GM18511 (cell line): ENCODE measurements around the gene PIK3C2G.

Source experiments
- ATAC-seq: cut with Tn5 transposase; IDR thresholded peaks from one replicate; pipeline ENCODE4 v1.9.1; 2021; ENCODE audit warnings: mild to moderate bottlenecking, moderate library complexity; ENCODE audit not compliant: unreplicated experiment

PIK3C2G gene

GRCh38 chr12:18551106-18551505 is 289.8 kb downstream of the PIK3C2G start:
- no peak for ATAC-seq

DNA sequence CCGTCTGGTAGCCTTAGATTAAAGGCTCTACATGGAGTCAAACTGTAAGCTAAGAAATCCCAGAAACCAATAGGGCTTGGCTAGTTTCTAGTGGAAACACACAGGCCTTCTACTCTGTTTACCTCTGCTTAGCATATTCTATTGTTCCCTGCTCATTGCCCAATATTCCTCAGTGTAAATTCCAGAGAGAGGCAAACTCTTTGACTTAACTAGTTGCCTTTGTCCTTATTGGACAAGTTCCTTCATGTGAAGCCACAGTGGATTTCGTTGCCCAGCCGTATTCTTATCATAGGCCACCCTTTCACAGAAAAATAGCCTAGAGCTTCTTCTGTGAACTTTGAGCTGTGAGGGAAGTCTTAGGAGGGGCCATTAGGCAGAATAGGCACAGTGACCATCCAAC is 290.4 kb downstream of the PIK3C2G start:
- no peak for ATAC-seq

GRCh38 chr12:18552829-18553228 is 291.5 kb downstream of the PIK3C2G start:
- ATAC-seq, result no peak

DNA sequence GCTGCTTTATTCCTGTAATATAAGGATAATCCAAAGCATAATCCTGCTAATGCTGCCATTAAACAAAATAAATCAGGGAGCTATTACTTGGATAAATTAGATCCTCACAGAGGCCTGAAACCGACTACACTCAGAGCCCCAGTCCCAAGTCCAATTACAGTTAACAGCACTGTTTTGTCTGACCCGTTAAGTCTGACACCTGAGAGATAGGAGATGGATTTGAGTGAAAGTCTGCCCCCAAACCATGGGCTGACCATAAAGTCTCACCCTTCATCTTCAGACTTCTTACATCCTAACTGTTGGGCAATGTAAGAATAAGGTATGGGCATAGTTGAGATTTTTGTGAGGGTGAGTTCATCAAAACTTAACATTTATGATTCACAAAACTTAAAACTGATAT is 294.8 kb downstream of the PIK3C2G start:
- ATAC-seq, result no peak

- ATAC-seq, result no peak
Observed at GRCh38 chr12:18559242-18559641, 297.9 kb downstream of the PIK3C2G start.

GRCh38 chr12:18562531-18562930 is 301.2 kb downstream of the PIK3C2G start:
- ATAC-seq, result no peak

DNA sequence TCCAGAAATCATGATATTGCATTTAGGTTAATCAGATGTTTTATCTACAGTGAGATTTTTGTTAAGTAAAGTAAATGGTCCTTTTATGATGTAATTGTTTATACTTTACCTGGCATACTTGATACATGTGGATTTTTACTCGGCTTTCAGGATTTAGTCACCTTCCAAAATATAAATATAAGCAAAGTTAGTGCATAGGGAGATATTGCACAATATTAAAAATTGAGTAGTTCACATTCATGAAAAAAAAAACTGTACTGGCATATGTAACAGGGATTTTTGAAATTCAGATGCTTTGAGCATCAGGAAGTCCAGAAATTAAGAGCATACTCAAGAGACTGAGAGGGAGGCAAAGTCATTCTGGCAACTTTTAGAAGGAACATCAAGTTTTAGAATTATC is 303.0 kb downstream of the PIK3C2G start:
- ATAC-seq, result no peak

- no peak for ATAC-seq
Observed at GRCh38 chr12:18567787-18568186, 306.5 kb downstream of the PIK3C2G start.

GRCh38 chr12:18570543-18570942 is 309.2 kb downstream of the PIK3C2G start:
- no peak for ATAC-seq

DNA sequence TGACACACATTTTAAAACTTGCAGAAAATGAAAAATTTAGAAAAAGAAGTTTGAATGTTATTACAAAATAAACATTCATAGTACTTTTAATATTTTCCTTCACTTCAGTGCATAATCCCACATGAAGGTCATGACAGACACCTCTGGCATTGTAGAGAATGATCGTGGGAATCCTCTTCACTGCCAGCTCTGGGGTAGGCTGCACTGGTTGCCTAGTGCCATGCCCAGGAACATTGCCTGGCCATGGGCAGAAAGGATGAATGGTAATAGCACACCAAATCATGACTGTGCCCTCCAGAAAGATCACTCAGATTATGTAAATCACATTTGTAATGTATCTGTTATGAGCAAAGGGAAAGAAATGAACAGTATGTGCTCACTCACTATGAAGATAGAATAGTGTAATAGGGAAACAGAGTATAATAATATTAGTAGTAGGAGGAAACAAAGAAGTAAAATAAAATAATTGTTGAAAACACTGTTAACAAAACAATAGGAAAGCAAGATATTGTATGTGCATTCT is 314.8 kb downstream of the PIK3C2G start:
- no peak for ATAC-seq

DNA sequence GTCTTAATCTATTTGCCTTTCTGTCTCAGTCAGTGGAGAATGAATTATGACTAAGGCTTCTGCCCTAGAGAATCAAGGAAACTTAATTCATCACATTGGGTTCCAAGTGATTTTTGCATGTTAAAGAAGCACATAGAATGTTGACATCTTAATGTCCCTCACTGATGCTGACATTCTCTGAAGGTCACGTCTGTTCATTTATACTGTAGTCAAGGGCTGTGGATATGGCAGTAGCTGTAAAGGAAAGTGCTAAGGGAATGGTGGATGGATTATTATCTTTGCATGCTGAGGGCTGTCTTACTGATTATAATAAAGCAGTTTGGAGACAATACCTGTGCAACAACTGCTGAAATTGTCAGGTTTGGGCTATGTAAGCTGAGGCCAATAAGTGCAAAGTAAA is 315.3 kb downstream of the PIK3C2G start:
- no peak for ATAC-seq

GRCh38 chr12:18578191-18578590 is 316.9 kb downstream of the PIK3C2G start:
- no peak for ATAC-seq

- no peak for ATAC-seq
Observed at GRCh38 chr12:18580291-18580690, 319.0 kb downstream of the PIK3C2G start.

GRCh38 chr12:18580706-18581105 is 319.4 kb downstream of the PIK3C2G start:
- ATAC-seq, result no peak

- ATAC-seq, result no peak
Observed at GRCh38 chr12:18581232-18581962, 320.1 kb downstream of the PIK3C2G start.

GRCh38 chr12:18583655-18584054 is 322.3 kb downstream of the PIK3C2G start:
- no peak for ATAC-seq

- no peak for ATAC-seq
Observed at GRCh38 chr12:18586581-18586980, 325.3 kb downstream of the PIK3C2G start.

- no peak for ATAC-seq
Observed at GRCh38 chr12:18589316-18589715, 328.0 kb downstream of the PIK3C2G start.

GRCh38 chr12:18591473-18591872 is 330.2 kb downstream of the PIK3C2G start:
- ATAC-seq, result no peak

DNA sequence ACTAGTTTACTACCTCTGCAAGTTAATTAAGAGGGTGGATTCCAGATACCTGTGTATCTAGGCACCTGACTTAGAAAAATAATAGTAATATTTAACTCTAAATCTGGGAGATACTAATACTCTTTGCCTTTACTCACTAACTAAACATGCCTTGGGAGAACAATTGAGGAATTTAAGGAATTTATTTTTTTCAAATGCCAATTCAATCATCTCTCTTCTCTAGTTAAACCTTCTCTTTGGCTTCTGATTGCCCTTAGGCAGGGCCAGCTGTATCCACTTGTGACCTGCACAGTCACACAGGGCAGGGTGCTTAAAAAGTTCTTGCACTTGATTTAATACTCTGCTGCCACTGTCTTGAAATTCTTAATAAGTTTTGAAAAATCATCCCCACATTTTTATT is 334.1 kb downstream of the PIK3C2G start:
- ATAC-seq, result no peak

DNA sequence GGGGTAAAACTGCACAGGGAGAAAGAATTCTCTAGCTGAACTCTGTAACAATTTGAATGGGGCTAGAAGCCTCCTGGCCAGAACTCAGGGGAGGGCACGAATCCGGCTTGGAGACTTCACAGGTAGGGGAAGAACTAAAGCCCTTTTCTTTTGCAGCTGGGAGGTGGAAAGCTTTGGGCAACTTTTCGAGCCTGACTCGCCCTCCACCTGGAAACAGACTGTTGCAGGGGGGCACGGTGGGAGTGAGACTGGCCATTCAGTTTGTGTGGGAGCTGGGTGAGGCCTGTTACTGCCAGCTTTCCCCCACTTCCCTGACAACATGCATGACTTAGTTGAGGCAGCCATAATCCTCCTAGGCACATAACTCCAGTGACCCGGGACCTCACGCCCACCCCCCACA is 340.6 kb downstream of the PIK3C2G start:
- ATAC-seq, result no peak

DNA sequence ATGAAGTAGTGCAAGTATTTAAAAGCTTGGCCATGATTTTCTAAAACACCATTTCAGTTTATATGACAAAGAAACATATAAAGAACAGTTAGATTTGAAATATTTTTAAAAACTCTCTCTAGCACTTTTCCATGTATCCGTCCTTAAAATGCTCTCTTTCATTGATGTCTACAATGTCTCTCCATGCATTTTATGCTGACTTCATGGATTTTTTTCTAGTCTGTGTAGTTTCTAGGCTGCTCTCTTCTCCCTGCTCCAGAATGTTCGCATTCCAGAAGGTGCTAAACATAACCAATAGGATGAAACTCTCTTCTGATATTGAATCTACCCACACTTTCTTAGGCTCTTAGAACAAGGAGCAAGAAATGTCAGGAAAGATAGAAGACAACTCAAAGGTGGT is 351.7 kb downstream of the PIK3C2G start:
- ATAC-seq, result no peak

- no peak for ATAC-seq
Observed at GRCh38 chr12:18620986-18621385, 359.7 kb downstream of the PIK3C2G start.
